K562 (cell line): ENCODE measurements around the gene SKAP2. TPM values are rescaled to one million over a fixed set of nuclear protein-coding genes. Genes with fewer than 3 reads are reported as not detected.

ENCODE experiments used
- ARID2 ChIP-seq: fragments of 450-650 bp; IDR thresholded peaks from 2 replicates; pipeline ENCODE4 v1.6.1; 2017; ENCODE audit warnings: antibody characterized with exemption, mild to moderate bottlenecking
- REST ChIP-seq, 2 experiments: fragments of 450-650 bp; formaldehyde crosslinking in 1 of 2; IDR thresholded peaks; 2 replicates each; pipeline versions ENCODE4 v1.4.0 to v1.6.1; 2014 to 2020; ENCODE audit warnings: mild to moderate bottlenecking in 2 of 2, borderline replicate concordance in 1 of 2, low read depth in 1 of 2
- polyA plus RNA-seq, 8 experiments: library from polyadenylated mRNA; depleted of rRNA in 4 of 8; stranded (reverse) in 5 of 8; unstranded in 3 of 8; fragments of >200 nt; fragmentation: Nextera tagmentation in 2 of 8; fragmentation: Illumina TruSeq in 1 of 8; extraction: Ambion mirVana in 2 of 8; extraction: Trizol in 1 of 8; gene quantifications; 2 replicates each; pipeline versions ENCODE4 v1.2.1 to v1.2.3, GENCODE V29; 2011 to 2014; ENCODE audit warnings: inconsistent platforms in 1 of 8, missing spikeins in 1 of 8
- total RNA-seq, 7 experiments: library from RNA; depleted of rRNA in 6 of 7; stranded (reverse); fragments of >200 nt in 6 of 7; fragmentation: Illumina TruSeq in 2 of 7; extraction: Trizol in 2 of 7; gene quantifications; 2 replicates each; pipeline versions ENCODE4 v1.2.1 to v1.2.3, GENCODE V29; 2011 to 2021; ENCODE audit warnings: low replicate concordance in 1 of 7
- TF ChIP-seq, protein P1 (sequence below): sonication (generic); formaldehyde crosslinking; IDR thresholded peaks from 2 replicates; pipeline ENCODE4 v1.8.0; 2023; ENCODE audit warnings: mild to moderate bottlenecking, missing genetic modification reagents
- TF ChIP-seq, protein P2 (sequence below): fragments of 250-450 bp; sonication (Bioruptor Pico); IDR thresholded peaks from 2 replicates; pipeline ENCODE4 v1.4.0; 2020; ENCODE audit warnings: mild to moderate bottlenecking, moderate library complexity

Gene SKAP2
- total and polyA plus RNA-seq, 9 of the 15 experiments (the other 6 are each of a cell fraction or from before 2014, with no cell fraction given) = 4.2 to 11.7 (median 8.3) TPM

- TF ChIP-seq, protein P1, sequence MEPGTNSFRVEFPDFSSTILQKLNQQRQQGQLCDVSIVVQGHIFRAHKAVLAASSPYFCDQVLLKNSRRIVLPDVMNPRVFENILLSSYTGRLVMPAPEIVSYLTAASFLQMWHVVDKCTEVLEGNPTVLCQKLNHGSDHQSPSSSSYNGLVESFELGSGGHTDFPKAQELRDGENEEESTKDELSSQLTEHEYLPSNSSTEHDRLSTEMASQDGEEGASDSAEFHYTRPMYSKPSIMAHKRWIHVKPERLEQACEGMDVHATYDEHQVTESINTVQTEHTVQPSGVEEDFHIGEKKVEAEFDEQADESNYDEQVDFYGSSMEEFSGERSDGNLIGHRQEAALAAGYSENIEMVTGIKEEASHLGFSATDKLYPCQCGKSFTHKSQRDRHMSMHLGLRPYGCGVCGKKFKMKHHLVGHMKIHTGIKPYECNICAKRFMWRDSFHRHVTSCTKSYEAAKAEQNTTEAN (CRISPR knock-in tag) = no peak
- TF ChIP-seq REST (IDR thresholded peaks at IDR 0.05; ENCODE audit: borderline replicate concordance) = no peak
- no peak for TF ChIP-seq REST (CRISPR knock-in tag; IDR thresholded peaks at IDR 0.05; ENCODE audit: low read depth)
- TF ChIP-seq, protein P2, sequence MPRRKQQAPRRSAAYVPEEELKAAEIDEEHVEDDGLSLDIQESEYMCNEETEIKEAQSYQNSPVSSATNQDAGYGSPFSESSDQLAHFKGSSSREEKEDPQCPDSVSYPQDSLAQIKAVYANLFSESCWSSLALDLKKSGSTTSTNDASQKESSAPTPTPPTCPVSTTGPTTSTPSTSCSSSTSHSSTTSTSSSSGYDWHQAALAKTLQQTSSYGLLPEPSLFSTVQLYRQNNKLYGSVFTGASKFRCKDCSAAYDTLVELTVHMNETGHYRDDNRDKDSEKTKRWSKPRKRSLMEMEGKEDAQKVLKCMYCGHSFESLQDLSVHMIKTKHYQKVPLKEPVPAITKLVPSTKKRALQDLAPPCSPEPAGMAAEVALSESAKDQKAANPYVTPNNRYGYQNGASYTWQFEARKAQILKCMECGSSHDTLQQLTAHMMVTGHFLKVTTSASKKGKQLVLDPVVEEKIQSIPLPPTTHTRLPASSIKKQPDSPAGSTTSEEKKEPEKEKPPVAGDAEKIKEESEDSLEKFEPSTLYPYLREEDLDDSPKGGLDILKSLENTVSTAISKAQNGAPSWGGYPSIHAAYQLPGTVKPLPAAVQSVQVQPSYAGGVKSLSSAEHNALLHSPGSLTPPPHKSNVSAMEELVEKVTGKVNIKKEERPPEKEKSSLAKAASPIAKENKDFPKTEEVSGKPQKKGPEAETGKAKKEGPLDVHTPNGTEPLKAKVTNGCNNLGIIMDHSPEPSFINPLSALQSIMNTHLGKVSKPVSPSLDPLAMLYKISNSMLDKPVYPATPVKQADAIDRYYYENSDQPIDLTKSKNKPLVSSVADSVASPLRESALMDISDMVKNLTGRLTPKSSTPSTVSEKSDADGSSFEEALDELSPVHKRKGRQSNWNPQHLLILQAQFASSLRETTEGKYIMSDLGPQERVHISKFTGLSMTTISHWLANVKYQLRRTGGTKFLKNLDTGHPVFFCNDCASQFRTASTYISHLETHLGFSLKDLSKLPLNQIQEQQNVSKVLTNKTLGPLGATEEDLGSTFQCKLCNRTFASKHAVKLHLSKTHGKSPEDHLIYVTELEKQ = no peak
- no peak for TF ChIP-seq ARID2
Observed at GRCh38 chr7:26680587-26680986, 183.8 kb downstream of the SKAP2 start (continued).
